IPS-20b (cell line): ENCODE results near the gene MAP2K5.

Source experiments
- H3K27ac ChIP-seq: one replicate; pipeline ENCODE4 v1.5.1; 2013; ENCODE audit warnings: low read length
- H3K27me3 ChIP-seq: 2 replicates; pipeline ENCODE4 v1.6.1; 2013; ENCODE audit warnings: mild to moderate bottlenecking, low read length, inconsistent platforms; ENCODE audit not compliant: insufficient read depth
- H3K36me3 ChIP-seq: 2 replicates; pipeline ENCODE4 v1.6.1; 2013; ENCODE audit warnings: low read depth, mild to moderate bottlenecking, inconsistent platforms, low read length, moderate library complexity; ENCODE audit not compliant: insufficient read depth
- H3K4me1 ChIP-seq: 2 replicates; pipeline ENCODE4 v1.6.1; 2013; ENCODE audit warnings: mild to moderate bottlenecking, control low read depth, inconsistent platforms, low read length, moderate library complexity; ENCODE audit not compliant: insufficient read depth
- H3K4me3 ChIP-seq: 2 replicates; pipeline ENCODE4 v1.5.1; 2013; ENCODE audit warnings: mild to moderate bottlenecking, low read length, inconsistent platforms
- H3K9ac ChIP-seq: 2 replicates; pipeline ENCODE4 v1.6.1; 2013; ENCODE audit warnings: low read depth, mild to moderate bottlenecking, inconsistent platforms, low read length, moderate library complexity
- H3K9me3 ChIP-seq: 2 replicates; pipeline ENCODE4 v1.6.1; 2013; ENCODE audit warnings: mild to moderate bottlenecking, low read depth, low read length, inconsistent platforms; ENCODE audit not compliant: insufficient read depth

Gene MAP2K5

GRCh38 chr15:67784856-67785430, 242.4 kb downstream of the MAP2K5 start:
- Histone ChIP-seq H3K4me3 (no peak overlapping the region), H3K9me3 (no peaks in the 10 kb centered on the region), H3K27ac (no peak overlapping the region), H3K27me3 (no peaks in the 10 kb centered on the region), H3K36me3 (no peaks in the 10 kb centered on the region), H3K9ac (no peak overlapping the region), H3K4me1 (peaks cover 29% of the 10 kb centered on the region; the same call in 1 of the 2 replicates)

- H3K9me3 ChIP-seq, result no peaks in the 10 kb centered on the region
- H3K27me3 ChIP-seq, result no peaks in the 10 kb centered on the region
- H3K4me1 ChIP-seq, result peaks cover 34% of the 10 kb centered on the region; the same call in 1 of the 2 replicates
- H3K9ac ChIP-seq, result no peak overlapping the region
- no peak overlapping the region for H3K4me3 ChIP-seq
- H3K27ac ChIP-seq, result no peak overlapping the region
- H3K36me3 ChIP-seq, result no peaks in the 10 kb centered on the region
Observed at GRCh38 chr15:67785431-67785830, 242.9 kb downstream of the MAP2K5 start.

- H3K9ac ChIP-seq, result no peak overlapping the region
- H3K27ac ChIP-seq, result no peak overlapping the region
- H3K27me3 ChIP-seq, result no peaks in the 10 kb centered on the region
- peaks cover 44% of the 10 kb centered on the region for H3K4me1 ChIP-seq
- no peaks in the 10 kb centered on the region for H3K9me3 ChIP-seq
- no peak overlapping the region for H3K4me3 ChIP-seq
- no peaks in the 10 kb centered on the region for H3K36me3 ChIP-seq
Observed at GRCh38 chr15:67786646-67787045, 244.1 kb downstream of the MAP2K5 start.

GRCh38 chr15:67788986-67789385, 246.5 kb downstream of the MAP2K5 start:
- Histone ChIP-seq H3K9ac (no peak overlapping the region), H3K4me3 (no peak overlapping the region), H3K36me3 (no peaks in the 10 kb centered on the region), H3K4me1 (peaks cover 37% of the 10 kb centered on the region), H3K27me3 (no peaks in the 10 kb centered on the region), H3K27ac (no peak overlapping the region), H3K9me3 (no peaks in the 10 kb centered on the region)

DNA sequence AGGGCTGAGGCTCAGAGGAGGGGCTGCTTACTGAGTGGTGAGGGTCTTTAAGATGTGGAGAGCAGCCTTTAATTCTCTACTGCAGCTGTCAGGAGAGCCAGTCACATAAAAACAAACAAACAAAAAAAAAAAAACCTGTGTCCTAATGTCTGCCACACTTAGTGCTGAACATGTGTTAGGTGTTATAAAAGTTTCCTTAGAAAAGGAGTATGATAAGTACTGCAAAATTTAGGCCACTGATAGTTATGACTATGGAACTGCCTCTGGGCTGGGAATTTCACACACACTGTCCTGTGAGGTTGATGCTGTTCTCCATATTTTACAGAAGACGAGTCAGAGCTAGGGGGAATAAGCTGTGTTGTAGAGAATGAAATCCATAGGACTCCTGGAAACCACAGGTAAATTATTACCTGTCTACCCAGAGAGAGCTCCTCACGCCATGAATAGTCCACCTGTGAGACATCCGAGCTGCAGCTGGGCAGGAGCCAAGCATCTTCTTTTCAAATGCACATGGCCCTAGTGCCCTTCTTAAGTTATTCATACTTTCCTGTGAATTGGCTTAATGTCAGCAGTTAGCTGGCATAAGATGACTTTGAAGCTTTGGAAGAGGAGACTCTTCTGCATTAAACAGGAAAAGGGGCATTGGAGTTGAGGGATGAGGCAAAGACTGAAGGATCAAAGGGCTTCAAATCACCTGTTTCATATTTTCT, 248.3 kb downstream of the MAP2K5 start:
- 0 out of 2 replicates have a peak, but pooled peaks cover 9% of the 10 kb centered on the region for H3K9me3 ChIP-seq
- no peaks in the 10 kb centered on the region for H3K36me3 ChIP-seq
- peak overlapping the region; percentile 29; the same call in 1 of the 2 replicates for H3K4me3 ChIP-seq
- no peak overlapping the region for H3K9ac ChIP-seq
- H3K27ac ChIP-seq, result no peak overlapping the region
- H3K27me3 ChIP-seq, result no peaks in the 10 kb centered on the region
- peaks cover 37% of the 10 kb centered on the region for H3K4me1 ChIP-seq

- Histone ChIP-seq H3K4me1 (peaks cover 34% of the 10 kb centered on the region), H3K9me3 (0 out of 2 replicates have a peak, but pooled peaks cover 9% of the 10 kb centered on the region), H3K27ac (no peak overlapping the region), H3K9ac (no peak overlapping the region), H3K27me3 (no peaks in the 10 kb centered on the region), H3K4me3 (no peak overlapping the region), H3K36me3 (no peaks in the 10 kb centered on the region)
Observed at GRCh38 chr15:67792250-67792942, 249.9 kb downstream of the MAP2K5 start.

- Histone ChIP-seq H3K27ac (no peak overlapping the region), H3K9ac (no peak overlapping the region), H3K9me3 (0 out of 2 replicates have a peak, but pooled peaks cover 9% of the 10 kb centered on the region), H3K4me1 (peaks cover 29% of the 10 kb centered on the region), H3K36me3 (no peaks in the 10 kb centered on the region), H3K4me3 (no peak overlapping the region), H3K27me3 (no peaks in the 10 kb centered on the region)
Observed at GRCh38 chr15:67794832-67795574, 252.5 kb downstream of the MAP2K5 start.

DNA sequence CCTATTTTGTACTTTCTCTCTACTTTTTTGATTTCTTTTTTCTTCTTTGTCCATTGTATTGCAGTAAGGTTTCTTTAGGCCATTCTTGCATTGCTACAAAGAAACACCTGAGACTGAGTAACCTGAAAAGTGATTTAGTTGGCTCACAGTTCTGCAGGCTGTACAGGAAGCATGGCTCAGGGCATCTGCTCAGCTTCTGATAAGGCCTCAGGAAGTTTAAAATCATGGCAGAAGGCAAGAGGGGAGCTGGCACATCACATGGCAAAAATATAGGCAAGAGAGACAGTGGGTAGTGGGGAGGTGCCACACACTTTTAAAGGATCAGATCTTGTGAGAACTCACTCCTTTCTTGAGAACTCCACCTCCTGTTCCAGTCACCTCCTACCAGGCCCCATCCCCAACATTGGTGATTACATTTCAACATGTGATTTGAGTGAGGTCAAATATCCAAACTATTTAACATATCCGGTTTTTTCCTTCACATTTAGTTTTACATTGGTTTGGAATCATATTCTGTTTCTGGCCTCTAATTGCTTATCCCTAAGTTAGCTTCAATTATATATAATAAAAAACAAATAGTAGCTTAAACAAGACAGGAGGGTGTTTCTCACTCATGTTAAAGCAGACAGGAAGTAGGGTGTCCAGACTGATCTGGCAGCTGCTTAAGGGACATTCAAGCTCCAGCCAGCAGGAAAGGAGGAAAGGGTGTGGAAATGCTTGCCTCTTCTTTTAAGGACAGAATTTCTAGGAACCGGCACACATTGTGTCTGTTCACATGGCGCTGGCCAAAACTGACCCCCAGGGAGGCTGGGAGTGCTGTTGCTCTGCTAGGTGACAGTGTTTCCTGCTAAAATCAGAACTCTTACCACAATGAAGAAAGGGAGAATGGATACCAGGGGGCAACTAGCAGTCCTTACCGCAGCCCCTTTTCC, 254.0 kb downstream of the MAP2K5 start:
- no peak overlapping the region for H3K4me3 ChIP-seq
- H3K9ac ChIP-seq, result no peak overlapping the region

GRCh38 chr15:67799801-67800205, 257.3 kb downstream of the MAP2K5 start:
- Histone ChIP-seq H3K36me3 (no peaks in the 10 kb centered on the region), H3K9me3 (0 out of 2 replicates have a peak, but pooled peaks cover 9% of the 10 kb centered on the region), H3K27me3 (no peaks in the 10 kb centered on the region; the same call in 1 of the 2 replicates), H3K4me3 (no peak overlapping the region), H3K27ac (no peak overlapping the region), H3K4me1 (peaks cover 13% of the 10 kb centered on the region; the same call in 1 of the 2 replicates), H3K9ac (no peak overlapping the region)

More for the DNA sequence above, 254.0 kb downstream of the MAP2K5 start:
- Histone ChIP-seq H3K9me3 (0 out of 2 replicates have a peak, but pooled peaks cover 9% of the 10 kb centered on the region), H3K36me3 (no peaks in the 10 kb centered on the region), H3K27me3 (no peaks in the 10 kb centered on the region), H3K27ac (no peak overlapping the region), H3K4me1 (peaks cover 15% of the 10 kb centered on the region)

- Histone ChIP-seq H3K9ac (no peak overlapping the region), H3K27ac (no peak overlapping the region), H3K9me3 (no peaks in the 10 kb centered on the region), H3K4me1 (peaks cover 18% of the 10 kb centered on the region; the same call in 1 of the 2 replicates), H3K27me3 (no peaks in the 10 kb centered on the region; the same call in 1 of the 2 replicates), H3K36me3 (no peaks in the 10 kb centered on the region), H3K4me3 (no peak overlapping the region)
Observed at GRCh38 chr15:67801142-67801541, 258.6 kb downstream of the MAP2K5 start.
